ENCODE measurements around the gene DNAJC12.

DNA sequence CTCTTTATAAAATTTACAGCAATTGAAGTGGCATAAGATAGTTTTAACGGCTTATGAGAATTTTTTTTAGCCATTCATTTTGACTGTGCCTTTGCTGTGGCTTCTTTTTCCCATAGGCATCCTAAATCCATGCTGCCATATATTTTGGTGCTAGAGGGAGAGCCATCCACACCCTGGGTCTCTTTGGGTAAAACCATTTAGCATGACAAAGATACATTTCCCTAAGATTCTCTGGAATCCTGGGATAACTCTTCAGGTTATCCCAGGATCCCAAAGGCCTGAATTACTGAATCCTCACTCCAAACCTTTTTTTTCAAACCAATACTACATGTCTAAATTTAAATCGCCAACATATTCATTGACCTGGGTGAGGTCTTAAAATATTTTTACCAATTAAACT is 28.9 kb downstream of the DNAJC12 start:
- TF ChIP-seq GATA3 (IDR thresholded peaks at IDR 0.05; ENCODE audit: low read depth, low read length) = no peak
- TF ChIP-seq GATA2 (IDR thresholded peaks at IDR 0.05; ENCODE audit: low read depth, low read length) = no peak

Measured in SH-SY5Y (cell line).